WTC11 (cell line): Measurements from ENCODE around the gene RNF182.

Experiments
- ATF2 ChIP-seq: sonication (generic); formaldehyde crosslinking; IDR thresholded peaks from 2 replicates; pipeline ENCODE4 v1.8.1; 2022; ENCODE audit warnings: low read depth, missing genetic modification reagents, borderline replicate concordance
- CTCF ChIP-seq: fragments of 200-600 bp; IDR thresholded peaks from 2 replicates; pipeline ENCODE4 v1.8.0; 2022; ENCODE audit warnings: antibody characterized with exemption
- FOXP4 ChIP-seq: sonication (generic); formaldehyde crosslinking; IDR thresholded peaks from 2 replicates; pipeline ENCODE4 v1.8.0; 2022; ENCODE audit warnings: mild to moderate bottlenecking, missing genetic modification reagents
- NFE2L1 ChIP-seq: sonication (generic); formaldehyde crosslinking; IDR thresholded peaks from 2 replicates; pipeline ENCODE4 v1.8.1; 2023; ENCODE audit warnings: missing genetic modification reagents
- NR1H2 ChIP-seq: sonication (generic); formaldehyde crosslinking; IDR thresholded peaks from 2 replicates; pipeline ENCODE4 v1.9.0; 2021; ENCODE audit warnings: mild to moderate bottlenecking, moderate library complexity, missing genetic modification reagents
- STAT6 ChIP-seq: sonication (generic); formaldehyde crosslinking; conservative IDR thresholded peaks from 2 replicates; pipeline ENCODE4 v1.8.1; 2023; ENCODE audit warnings: mild to moderate bottlenecking, low read depth, missing genetic modification reagents, moderate library complexity

GRCh38 chr6:14016432-14016831 is 91.7 kb downstream of the RNF182 start:
- TF ChIP-seq ATF2 (CRISPR knock-in tag) (no peak), NFE2L1 (no peak), STAT6 (no peak), FOXP4 (CRISPR knock-in tag) (no peak), CTCF (no peak), NR1H2 (CRISPR knock-in tag) (no peak)
